ENCODE data around the gene BNIP5. TPM values are rescaled to one million over a fixed set of nuclear protein-coding genes. Genes with fewer than 3 reads are reported as not detected.

The BNIP5 gene
- polyA plus RNA-seq, 1 donor: 0.17 TPM

DNA sequence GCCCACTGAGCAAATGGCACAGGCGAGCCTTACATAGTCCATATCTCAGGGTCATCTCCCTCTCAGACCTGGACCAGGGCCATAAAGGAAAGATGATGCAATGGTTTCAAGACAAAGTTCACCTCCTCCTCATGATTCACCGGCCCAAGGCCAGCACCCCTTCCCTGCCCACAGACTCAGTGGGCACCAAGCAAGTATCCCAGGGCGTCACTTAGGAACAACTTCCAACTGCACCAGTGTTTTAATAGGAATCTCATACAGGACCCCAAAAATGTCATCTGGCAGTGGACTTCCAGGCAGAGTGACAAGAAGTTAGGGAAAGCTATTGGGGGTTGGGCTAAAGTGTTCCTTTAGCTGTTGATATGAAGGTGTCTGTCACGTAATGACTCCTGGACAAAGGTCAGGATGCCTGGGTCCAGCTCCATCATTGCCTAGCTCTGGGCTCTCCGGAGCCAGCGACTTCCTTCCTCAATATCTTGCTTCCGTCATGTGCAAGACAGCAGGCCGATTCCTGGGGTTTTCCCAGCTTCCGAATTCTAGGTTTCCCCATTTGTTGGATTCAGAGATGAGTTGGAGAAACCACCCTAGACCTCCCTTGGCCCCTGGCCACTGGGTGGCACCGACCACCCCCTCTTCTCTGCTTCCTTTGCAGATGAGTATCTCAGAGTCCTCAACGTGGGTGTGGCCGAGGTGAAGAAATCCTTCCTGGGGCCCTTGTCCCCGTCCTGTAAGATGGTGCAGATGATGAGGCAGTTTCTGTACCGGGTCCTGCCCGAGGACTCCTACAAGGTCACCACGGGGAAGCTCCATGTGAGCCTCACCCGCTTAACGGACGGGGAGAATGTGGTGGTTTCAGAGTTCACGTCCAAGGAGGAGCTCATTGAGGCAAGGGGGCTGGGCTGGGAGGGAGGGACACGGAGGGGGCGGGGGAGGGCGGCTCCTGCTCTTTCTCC is 45.7 kb downstream of the BNIP5 start:
- no peak for DNase-seq

DNA sequence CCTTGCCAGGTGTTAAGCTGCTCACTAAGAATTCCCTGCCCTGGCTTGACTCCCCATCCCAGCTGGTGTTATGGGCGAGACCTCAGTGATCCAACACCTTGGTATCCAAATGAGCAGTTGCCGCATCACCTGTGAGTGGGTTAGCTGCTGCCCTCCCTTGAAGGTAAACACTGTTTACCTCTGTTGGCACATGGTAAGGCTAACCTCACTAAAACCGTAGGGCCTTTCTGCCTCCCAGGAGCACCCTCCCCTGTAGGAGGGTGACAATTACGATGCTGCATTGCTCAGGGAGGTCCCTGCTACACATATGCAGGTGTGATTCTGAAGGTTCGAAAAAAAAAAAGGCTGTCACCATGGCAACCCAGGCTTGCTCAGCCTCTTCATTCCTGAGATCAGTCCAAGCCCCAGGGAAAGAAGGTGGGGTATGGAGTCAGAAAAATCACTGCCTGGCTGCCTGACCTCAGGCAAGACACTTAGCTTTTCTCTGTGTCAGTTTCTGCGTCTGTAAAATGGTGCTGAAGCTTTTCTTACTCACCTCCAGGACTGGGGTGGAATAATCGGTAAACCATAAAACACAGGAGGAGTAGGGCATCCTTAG is 47.3 kb downstream of the BNIP5 start:
- DNase-seq: no peak

DNA sequence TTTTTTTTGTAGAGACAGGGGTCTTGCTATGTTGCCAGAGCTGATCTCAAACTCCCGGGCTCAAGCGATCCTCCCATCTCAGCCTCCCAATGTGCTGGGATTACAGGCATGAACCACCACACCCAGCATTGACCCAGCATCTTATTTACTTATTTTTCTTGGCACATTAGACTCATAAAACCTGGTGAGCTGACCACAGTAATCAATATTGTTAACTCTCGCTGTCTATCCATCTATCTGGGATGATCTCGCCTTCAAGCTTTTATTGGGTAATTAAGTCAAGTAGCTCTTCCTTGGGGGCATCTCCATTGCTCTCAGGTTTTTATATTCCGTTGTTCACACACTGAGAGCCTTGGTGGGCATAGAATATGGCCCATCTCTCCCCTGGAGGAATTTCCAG is 49.8 kb downstream of the BNIP5 start:
- DNase-seq: no peak

DNA sequence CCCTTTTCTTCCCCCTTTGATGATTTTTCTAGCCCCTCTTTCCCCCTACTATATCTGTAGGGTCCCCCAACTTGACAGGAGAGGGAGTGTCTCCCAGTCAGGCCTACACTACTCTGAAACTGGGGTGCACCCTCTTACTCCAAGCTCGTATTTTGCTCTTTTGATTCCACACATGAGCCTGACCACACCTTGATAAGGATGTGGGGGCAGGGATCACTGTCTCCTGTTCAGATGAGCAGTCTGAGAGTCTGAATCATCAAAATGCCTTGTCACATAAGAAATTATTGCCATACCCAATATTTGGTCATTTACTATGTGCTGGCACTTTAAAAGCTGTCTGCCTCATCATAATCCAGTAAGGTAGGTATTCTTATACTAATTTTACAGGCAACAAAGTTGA is 50.9 kb downstream of the BNIP5 start:
- no peak for DNase-seq

DNA sequence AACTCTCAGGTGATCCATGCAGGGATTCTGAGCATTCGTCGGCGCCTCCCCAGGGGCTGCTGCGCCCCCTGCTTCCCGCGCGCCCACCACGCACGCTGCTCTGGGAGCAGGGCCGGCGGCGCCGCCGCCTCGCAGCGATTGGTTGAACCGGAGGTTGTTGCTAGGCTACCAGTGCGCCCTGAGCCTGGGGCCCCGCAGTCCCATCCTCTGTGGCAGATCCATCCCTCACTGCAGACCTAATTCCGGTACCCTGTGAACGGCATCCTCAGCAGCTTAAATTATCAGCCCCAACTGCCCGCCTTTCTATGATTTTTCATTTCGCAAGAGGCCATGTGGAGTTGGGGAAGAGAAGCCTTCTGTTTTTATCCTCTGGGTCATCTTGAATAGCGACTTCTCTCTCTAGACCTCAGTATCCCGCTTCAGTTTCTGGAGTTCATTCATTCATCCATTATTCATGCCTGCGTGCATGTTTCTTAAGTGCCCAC is 51.5 kb downstream of the BNIP5 start:
- DNase-seq: no peak

DNA sequence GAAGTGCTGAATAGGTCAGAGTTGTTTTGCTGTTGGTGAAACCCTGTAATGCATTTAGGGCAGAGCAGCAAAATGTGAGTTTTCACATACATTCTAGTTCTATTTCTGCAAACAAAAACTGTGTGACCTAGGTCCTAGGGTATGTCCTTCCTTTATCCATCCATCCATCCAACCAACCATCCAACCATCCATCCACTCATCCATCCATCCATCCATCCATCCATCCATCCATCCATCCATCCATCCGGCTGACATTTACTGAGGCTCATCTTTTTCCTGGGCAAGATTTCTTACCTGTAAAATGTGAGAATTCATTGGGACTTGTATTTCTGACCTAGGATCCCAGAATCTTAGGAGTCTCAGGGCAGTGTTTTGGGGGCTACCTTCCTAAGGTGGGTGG is 52.3 kb downstream of the BNIP5 start:
- no peak for DNase-seq

DNA sequence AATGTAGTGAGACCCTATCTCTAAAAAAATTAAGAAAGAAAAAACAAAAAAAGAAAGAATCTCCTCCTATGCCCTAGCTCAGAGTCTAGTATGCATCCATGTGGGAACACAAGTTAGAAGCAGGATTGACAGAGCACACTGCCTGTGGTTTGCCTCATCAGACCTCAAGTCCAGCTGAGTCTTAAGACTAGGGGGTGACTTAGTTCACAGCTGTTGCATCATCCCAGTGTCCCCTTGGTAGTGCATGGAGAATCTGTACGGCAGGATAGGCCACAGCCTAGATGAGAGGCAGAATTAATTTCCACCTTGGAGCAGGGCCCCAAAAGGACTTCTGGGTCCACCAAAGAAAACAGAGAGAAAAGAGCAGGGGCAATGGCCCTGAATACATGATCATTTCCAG is 53.1 kb downstream of the BNIP5 start:
- DNase-seq: no peak

DNA sequence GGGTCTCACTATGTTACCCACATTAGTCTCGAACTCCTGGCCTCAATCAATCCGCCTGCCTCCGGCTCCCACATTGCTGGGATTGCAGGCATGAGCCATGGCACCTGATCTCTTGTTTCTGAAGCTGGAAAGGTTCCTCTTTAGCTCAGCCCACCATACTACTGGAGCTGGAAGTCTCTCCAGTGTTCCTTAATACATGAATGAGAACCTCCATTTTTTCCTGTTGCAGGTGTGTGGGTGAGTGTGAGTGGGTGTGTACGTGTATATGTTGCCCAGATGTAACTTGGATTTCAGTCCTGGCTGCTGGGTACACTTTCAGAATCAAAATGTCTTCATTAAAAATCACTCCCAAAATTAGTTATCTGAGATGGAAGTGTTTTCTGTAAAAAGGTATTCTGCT is 55.7 kb downstream of the BNIP5 start:
- DNase-seq: no peak

DNA sequence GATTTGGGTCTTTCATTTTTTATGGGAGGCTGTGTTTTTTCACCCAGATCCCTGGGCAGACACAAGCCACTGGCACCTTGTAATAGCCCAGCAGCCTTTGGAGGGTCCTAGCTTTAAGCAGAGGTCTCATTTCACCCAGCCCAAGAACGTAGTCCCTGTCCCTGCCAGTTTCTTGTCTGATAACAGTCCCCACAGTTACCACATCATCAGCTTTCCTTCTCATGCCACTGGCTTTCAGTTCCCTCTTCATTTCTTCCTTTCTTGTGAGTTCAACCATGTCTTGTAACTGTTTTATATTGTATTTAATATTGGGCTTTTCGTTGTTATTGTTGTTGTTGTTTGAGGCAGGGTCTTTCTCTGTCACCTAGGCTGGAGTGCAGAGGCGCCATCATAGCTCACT is 56.2 kb downstream of the BNIP5 start:
- no peak for DNase-seq

DNA sequence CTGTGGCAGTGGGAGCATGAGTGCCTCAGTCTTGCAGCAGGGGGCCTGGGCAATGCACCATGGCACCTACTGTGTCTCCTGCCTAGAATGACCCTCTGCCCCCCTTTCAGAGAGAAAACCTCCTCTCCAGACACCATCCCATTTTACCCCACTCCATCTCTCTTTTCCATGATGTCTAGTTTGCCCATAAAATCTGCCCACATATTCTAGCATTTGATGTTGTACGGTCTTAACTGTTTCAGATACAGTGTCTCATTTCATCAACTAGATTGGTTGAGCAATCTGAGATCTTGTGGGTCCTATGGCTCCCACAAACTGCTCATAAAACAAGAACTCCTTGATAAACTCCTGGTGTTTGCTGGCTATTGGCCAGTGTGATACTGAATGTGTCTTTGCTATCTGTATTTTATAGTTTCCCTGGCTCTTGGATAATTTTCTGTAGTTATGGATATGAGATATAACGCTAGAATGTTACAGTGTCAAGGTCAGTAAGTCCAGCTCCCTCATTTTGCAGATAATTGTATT is 58.7 kb downstream of the BNIP5 start:
- no peak for DNase-seq

DNA sequence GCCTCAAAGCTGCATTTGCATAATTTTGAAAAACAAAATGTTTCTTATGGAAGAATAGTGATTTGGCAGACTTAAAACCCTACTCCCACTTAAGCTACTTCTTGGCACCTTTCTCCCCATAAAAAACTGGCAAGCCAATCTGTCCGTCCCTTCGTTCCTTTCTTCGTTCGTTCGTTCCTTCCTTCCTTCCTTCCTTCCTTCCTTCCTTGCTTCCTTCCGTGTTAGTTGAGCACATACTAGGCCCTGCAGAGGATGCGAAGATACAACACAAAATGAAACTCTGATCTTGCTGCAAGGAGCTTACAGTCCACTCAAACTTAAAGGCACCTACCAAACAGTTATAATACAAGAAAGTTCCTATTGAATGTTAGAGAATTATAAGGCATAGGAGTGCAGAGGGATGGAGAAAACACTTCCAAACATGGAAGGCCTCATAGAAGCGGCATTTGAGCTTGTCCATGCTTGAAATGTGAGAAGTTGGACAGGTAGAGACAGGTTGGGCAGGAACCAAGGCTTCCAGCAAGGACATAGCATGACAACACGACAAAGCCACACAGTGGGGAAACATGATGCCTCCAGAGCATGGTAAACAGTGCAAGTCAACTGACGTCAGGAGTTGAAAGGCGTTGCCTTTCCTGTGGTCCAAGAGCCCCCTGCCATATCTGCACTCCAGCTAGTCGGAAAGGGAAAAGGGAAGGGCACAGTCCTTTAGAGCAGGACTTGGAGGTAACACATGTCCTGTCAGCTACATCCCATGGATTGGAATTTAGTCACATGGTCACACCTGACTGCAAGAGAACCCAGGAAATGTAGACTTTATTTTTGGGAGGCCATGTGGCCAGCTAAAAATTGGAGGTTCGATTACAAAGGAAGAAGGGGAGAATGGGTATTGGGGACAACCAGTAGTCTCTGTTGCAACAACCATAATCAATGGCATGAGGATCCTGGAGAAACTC is 59.8 kb downstream of the BNIP5 start:
- DNase-seq: no peak

DNA sequence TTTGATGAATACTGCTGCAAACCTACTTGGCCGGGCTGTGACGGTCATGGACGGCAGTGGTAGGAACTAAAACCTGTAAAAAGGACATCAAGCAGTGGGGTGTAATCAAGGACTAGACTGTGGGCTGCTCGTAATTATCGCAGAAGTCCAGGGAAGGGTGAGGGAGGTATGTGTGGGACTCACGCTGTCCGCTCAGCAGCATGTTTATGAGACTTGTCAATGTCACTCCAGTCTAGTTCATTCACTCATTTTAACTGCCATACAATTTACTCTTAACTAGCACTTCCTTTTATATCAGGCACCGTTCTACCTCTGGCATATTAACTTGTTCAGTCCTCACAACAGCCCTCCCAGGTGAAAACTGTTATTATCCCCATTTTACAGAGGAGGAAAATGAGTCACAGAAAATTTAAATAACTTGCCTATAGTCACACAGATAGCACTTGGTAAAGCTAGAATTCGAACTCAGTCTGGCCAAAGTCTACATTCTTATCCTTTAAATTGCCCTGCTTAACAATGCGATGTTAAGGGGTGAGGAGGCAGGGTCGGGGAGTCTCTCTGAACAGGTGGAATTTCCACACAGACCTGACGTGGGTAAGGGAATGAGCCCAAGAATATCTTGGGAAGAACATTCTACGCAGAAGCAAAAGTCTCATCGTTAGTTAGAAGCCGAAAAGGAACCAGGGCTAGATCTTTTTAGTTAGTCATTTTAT is 62.7 kb downstream of the BNIP5 start:
- DNase-seq: no peak

DNA sequence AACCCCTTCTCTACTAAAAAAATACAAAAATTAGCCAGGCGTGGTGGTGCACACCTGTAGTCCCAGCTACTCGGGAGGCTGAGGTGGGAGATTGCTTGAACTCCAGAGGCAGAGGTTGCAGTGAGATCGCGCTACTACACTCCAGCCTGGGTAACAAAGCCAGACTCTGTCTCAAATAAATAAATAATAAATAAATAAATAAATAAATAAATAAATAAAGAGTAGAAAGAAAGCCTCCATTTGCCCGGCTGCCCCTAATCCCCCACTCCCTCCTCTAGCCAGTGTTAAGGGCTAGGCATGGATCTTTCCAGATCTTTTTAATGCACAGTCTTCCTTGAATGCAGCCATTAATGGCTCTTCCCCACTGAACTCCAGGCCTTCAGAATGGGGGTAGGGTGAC is 63.6 kb downstream of the BNIP5 start:
- DNase-seq: no peak

DNA sequence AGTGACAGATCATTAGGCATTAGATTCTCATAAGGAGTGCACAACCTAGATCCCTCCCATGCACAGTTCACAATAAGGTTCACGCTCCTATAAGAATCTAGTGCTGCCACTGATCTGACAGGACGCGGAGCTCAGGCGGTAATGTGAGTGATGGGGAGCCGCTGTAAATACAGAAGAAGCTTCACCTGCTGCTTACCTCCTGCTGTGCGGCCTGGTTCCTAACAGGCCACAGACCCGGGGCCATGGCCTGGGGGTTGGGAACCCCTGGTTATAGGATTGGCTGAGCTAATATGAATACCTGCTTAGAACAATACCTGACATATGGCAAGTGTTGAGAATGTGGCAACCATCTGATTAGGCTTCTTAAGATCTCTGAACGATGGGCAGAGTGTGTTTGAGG is 64.5 kb downstream of the BNIP5 start:
- no peak for DNase-seq

DNA sequence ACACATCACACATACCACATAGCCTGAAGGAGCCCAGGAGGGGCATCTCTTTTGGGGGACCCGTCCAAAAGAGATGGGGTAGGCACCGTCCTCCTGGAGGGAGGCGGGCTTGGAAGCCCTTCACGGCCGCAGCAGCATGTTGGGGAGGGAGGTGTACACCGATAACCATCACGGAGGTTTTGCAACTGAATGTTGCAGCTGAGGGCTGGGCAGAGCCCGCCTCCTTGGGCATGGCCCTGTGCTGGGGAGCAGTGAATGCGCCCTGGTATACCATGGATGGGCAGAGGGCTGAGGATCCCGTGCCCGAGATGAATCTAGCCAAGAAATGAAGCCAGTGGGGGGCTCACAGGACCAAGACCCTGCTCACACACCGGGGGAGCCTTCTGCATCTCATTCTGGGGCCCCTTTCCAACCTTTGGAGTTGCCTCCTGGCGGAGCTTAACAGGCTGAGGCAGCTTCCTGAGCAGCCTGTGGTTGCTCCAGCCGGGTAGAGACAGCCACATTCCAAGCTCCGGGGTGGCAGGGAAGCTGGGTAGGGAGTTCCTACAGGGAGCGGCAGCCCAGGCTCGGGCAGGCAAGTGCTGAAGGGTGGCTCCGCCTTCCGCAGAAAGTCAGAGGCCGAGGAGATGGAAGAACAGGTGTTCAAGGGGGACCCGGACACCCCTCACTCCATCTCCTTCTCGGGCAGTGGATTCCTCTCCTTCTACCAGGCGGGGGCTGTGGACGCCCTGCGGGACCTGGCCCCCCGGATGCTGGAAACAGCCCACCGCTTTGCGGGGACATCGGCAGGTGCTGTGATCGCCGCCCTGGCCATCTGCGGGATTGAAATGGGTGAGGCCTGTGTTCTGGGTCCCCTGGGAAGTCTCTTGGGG is 66.6 kb downstream of the BNIP5 start, which contains the start of gene PNPLA1:
TSS of gene PNPLA1 (plus strand) at position 227 of the 872 bp plus-strand sequence. CDS start at position 627, 400 bp downstream.
- no peak for DNase-seq

DNA sequence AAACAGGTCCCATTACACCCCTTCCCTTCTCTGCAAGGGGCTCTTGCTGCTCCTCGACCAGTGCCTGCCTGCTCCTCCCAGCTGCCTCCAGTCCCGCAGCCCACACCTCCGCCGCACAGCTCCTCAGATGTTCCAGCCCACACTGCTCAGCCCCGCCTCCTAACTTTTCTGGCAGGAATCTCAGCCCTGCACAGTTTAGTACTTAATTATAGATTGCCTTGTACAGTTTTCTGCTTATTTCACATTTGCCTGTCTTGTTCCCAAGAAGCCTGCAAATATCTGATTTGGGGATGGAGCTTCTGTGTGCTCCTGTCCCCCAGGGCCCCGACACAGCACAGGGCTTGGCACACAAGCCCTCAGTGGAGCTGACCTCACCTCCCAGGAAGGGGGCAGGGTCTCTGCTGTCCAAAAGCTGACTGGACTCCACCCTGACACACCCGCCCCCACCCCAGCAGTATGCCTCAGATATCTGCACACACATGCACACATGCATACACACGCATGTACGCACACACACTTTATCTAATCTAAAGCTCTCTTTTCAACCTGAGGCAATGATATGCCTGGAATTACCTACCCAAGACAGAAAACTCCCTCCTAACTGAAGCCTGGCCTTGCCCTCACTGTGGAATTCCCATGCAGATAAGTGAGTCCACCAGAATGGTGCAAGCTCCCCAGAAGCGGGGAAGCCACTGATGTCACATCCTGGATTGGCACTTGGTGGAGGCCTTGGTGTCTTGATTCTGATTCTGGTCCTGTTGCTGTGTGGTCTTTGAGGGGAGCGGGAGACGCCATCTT is 68.0 kb downstream of the BNIP5 start:
- DNase-seq: no peak

DNA sequence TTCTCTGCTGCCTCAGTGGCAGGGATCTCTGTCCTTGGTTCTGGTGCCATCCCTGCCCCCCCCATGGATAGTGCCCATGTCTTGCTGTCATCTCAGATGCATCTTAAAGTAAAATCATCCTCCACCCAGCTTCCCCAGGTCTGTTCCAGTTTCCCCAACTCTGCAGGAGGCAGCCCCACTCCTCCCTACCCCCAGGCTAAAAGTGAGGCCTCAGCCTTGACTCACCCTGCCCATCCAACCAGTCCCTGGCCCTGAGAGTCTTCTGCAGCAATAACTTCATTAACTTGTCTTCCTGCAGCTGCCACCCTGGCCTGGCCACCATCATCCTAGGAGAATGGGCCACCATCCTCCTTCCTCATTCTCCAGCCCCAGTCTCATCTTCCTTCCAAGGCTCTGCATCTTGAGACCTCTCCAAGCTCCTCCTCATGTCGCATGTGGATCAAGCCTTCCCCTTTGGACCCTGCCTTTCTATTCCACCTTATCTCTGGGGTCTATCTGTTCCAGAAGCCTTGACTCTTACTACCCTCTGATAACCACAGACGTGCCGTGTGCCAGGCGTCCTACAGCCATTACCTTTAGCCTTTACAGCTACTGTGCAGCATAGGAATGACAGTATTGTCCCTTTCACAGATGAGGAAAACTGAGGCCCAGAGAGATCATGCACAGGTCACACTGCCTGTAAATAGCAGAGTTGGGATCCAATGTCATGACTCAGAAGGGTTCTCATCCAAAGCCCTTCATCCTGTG is 68.8 kb downstream of the BNIP5 start:
- DNase-seq: no peak

DNA sequence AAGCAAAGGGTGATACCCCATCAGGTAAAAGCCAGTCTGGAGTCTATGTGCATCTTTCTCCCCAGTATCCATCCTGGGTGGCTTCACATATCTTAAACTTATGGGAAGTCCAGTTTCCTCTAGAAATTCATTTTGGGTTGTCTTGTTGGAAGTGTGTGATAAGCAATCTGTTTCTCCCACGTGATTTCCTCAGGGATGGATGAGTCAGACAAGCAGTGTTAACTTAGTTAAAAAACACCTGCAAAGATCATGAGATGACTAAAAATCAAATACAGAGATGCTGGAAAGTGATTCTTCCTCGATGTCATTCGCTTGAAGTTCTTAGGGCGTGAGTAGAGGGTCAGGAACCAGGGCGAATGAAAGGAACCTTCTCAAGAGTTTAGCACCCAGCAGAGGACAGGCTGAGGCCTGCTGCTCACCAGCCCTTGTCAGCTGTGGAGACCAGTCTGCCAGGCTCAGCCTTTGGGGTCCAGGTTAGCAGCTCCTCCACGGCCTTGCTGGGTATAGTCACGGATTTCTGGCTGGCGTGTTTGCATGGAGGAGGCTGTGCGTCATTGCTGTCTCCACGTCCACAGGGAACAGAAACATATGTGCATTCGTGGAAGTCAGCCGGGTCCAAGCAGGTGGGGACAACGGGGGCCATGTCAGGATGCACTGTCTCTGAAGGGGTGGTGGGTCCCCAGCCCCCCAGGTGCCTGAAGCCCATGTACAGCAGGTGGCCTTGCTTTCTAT is 69.6 kb downstream of the BNIP5 start:
- no peak for DNase-seq
